Raji (cell line): Measurements from ENCODE around the gene ZP1.

Experiments
- POLR2A ChIP-seq: IDR thresholded peaks from 2 replicates; pipeline ENCODE4 v1.6.1; 2011; ENCODE audit warnings: low read depth, low read length, control low read depth; ENCODE audit not compliant: insufficient read depth

Gene ZP1, protein sequence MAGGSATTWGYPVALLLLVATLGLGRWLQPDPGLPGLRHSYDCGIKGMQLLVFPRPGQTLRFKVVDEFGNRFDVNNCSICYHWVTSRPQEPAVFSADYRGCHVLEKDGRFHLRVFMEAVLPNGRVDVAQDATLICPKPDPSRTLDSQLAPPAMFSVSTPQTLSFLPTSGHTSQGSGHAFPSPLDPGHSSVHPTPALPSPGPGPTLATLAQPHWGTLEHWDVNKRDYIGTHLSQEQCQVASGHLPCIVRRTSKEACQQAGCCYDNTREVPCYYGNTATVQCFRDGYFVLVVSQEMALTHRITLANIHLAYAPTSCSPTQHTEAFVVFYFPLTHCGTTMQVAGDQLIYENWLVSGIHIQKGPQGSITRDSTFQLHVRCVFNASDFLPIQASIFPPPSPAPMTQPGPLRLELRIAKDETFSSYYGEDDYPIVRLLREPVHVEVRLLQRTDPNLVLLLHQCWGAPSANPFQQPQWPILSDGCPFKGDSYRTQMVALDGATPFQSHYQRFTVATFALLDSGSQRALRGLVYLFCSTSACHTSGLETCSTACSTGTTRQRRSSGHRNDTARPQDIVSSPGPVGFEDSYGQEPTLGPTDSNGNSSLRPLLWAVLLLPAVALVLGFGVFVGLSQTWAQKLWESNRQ

DNA sequence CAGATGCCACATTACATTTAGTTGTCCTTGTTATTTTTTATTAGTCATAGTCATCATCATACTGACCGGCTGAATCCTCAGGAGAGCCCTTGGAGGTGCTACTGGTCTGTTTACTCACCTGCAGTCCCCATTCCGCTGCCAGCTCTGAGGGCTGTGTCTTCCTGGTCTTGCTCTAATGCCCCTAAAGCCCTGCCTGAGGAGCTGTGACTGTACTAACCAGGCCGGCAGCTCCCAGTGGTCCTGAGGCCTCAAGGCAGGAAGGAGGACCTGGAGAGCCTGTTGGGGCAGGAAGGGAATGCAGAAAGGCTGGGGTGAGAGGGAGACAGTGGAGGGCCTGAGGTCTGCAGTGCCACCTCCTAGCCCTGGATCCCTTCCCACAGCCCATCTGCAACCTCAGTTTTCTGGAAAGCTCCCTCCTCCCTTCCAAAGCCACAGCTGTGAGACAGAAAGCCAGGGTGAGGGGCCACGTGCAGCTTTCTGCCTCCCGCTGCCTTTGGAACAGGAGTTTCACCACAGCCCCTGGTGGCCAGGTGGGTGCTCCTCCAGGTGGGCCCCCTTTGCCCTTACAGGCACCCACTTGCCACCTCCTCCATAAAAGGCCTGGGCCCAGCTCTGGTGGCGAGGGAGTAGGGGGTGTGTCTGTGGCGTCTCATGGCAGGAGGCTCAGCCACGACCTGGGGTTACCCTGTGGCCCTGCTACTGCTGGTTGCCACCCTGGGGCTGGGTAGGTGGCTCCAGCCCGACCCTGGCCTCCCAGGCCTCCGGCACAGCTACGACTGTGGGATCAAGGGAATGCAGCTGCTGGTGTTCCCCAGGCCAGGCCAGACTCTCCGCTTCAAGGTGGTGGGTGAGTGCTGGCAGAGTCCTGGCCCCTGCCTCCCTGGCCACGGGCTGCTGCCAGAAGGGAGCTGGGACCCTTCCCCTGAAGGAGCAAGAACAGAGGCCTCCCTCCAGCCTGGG is at the start of gene ZP1:
TSS of gene ZP1 (plus strand) at position 632 of the 960 bp plus-strand sequence. CDS start at position 652, 20 bp downstream.
- TF ChIP-seq POLR2A, result no peak

DNA sequence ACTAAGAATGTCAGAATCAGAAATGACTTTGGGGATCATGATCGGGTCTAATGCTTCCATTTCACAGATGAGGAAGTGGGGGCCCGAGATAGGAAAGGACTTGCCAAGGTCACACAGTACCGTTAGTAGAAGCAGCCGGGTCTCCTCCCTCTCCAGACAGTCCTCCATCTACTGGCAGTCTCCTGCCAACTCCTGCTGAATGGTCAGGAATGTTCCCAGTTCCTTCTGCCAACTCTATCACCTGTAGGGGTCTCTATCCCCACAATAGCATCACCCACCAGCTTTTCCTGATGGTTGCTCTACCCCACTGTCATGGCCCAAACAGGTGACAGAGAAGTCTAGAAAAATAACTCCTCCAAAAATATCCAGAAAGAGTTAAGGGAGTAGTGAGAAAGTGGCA is 49.3 kb upstream of the ZP1 start:
- TF ChIP-seq POLR2A, result no peak

DNA sequence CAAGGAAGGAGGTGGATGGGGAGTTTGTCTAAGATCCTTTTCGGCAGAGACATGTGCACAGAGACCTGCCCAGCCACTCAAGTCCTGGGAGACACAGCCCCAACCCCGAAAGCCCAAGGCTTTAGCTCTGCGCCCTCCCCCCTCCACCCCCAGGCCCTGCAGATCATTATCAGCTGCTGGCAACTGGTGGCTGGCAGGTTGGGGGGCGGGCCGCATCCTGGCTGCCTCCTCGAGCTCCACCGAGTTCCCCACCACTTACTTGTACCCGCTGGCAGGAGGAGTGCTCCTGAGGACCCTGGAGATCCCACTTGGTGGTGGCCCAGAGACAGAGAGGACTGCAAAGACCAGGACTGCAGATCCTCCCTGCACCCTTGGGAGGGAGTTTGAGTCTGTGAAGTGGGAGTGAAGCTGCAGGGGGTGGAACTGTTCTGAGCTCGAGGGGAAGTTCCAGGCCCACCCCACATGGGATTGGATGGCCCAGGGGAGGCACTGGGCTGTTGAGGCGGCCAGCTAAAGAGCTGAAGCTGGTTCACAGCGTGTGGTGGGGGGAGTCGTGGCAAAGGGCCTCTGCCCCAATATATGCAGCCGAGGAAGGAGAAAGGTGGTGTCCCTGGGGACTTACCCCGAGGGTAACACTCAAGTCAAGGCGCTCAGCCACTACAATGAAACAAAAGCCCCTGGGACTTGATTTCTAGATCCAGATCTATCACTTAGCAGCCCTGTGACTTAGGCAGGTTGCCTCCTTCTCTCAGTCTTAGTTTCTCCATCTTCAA is 45.3 kb upstream of the ZP1 start:
- no peak for TF ChIP-seq POLR2A

DNA sequence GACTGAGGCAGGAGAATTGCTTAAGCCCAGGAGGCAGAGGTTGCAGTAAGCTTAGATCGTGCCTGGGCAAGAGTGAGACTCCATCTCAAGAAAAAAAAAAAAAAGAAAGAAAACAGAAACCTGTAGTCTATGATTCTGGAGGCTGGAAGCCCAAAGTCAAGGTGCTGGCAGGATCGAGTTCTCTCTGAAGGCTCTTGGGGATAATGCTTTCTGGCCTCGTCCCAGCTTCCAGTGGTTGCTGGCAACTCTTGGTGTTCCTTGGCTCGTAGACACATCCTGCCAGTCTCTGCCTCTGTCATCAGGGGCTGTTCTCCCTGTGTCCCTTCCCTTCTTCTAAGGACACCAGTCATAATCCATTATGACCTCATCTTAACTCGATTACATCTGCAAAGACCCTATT is 42.2 kb upstream of the ZP1 start:
- TF ChIP-seq POLR2A, result no peak

DNA sequence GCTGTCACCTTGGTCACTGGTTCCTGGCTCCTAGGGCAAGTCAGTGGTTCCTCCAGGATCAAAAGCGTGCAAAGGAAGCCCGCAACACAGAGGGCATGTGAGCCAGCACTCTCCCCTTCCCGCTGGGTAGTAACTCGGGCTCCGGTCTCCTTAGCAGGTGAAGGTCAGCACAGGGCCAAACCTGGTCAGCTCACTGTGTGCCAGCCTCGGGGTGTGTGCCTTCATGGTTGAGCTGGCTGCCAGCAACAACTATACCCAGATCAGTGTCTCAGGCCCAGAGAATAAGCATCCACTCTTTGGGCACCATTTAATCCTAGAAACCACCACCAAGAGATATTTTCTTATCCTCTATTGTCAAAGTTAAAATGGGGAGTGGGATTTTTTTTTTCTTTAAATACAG is 41.6 kb upstream of the ZP1 start:
- TF ChIP-seq POLR2A, result no peak

DNA sequence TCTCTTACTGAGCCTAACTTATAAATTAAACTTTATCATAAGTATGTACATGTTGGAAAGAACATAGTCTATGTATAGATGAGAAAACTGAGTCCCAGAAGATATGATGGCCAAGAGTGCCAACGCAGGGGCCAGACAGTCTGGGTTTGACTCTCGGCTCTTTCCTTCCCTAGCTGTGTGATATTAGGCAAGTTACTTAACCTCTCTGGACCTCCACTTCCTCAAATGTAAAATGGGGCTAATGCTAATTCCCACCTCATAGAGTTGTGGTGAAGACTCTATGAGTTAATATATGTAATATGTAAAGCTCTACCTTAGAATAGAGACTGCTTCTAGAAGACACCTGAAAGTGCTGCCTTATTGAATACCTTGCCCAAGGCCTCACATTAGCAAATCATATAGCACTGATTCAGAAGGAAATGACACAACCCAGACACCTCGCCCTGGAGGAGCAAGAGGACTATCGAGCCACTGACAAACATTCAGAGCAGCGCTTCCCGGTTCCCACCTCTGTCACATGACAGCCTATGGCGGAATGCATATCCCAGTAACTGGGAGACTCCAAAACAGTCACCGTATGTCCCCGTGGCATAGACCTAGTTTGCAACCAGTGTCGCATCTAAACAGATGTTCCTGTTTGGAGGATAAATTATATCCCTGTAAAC is 36.7 kb upstream of the ZP1 start:
- no peak for TF ChIP-seq POLR2A

DNA sequence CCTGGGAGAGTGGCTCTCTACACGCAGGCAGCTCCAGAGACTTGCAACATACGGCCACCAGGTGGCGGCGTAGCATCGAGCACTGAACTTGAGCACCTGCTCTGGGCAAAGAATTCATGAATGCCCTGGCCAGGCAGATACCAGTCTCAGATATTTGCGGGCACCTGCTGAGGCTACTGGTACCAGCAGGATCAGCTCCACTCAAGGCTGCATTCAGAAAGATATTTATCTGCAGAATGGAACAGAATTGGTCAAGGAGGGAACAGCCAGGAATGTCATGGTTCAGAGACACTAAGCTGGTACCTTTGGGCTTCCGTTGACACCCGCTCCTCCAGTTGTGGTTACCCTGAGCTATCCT is 36.2 kb upstream of the ZP1 start:
- no peak for TF ChIP-seq POLR2A

DNA sequence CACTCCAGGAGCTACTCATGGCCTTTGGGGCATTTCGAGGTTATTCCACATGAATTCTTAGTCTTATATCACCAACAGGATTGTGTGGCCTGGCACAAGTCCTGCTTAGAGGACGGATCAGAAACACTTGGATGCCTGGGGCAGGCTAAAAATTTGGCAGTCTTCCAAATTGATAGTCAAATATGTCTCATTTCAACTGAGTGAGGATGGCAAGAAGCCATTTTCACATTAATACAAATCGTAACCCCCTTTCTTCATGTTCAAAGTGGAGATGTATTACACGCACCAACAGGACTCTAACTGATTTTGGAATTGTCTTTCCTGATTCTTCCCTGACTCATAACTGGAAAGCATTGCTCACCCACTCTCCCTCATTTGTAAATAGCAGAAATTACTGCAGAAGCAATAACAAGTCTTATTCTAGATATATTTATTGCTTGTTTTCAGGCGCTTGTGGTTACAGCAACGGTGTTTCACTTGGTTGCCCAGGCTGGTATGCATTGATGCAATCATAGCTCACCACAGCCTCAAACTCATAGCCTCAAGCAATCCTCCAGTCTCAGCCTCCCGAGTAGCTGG is 35.8 kb upstream of the ZP1 start:
- TF ChIP-seq POLR2A, result no peak

DNA sequence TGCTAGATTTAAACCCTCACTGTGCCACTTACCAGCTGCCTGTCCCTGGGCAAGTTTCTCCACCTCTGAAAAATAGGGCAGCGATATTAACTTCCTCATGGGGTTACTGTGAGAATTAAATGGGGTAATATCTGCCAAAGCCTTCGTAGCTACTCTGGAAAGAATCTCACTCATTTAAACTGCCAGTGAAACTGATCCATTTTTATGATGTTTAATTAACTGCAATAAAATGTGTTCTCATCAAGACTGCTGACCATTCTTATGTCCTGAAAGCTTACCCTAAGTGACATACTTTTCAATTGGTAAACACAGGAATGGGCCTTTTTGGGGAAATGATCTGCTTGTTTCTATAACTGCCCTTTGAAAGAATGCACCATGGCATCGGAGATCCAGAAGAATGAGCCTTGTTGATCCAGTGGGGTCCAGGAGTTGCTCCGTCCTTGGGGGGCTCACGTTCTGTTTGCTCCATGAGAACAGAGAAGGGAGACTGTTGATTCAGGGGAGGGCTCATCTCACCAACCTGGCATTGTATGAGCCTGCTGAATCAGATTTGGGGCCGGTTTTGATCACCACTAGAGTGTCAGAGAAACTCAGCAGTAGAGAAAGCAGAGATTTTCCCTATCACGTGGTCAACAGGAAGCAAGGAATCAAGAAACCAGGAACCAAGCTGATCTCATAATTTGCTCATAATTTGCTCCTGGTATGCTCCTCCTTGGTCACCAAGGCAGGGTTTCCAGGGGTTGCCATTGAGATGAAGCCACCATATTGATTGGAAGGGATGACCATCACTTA is 32.4 kb upstream of the ZP1 start:
- TF ChIP-seq POLR2A, result no peak

DNA sequence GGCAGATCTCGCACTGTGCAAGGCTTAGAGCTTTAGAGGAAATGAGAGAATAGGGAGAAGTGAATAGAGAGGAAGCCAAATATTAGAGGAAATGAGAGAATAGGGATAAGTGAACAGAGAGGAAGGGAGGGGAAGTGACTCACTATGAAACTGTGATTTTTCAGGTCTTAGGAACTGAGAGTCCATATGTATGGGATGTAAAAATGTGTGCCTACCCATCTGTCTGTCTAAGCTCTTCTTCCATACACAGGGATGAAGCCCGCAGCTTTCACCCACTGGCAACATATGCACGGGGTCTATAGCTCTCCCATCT is 31.9 kb upstream of the ZP1 start:
- TF ChIP-seq POLR2A, result no peak

DNA sequence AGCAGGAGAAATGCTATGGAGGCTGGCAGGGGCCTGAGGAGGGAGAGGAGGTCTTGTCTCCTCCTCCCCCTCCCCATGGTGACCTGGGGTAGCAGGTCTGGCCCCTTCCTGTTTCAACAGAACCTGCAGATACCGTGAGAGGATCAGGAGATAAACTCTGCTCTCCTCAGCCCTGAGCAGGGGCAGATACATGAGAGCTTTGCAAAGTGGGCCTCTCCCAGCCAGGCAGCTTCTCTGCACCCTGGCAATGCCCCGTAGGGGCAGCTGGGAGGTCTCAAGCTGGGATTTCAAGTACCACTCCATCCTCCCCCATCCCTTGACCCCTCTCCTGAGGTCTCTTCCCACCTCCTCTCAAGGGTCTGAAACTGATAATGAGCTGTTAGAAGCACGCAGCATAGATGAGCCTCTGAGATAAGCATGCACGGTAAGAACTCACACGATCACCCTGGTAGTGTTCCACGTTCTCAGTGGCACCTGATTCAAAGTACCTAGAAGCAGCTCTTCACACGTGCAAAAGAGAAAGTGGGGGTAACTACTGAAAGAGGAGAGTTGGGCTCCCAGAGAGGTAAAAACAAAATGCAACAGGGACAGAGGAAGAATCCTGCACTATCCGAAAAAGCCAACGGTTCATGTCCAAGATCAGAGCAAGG is 30.4 kb upstream of the ZP1 start:
- TF ChIP-seq POLR2A, result no peak

DNA sequence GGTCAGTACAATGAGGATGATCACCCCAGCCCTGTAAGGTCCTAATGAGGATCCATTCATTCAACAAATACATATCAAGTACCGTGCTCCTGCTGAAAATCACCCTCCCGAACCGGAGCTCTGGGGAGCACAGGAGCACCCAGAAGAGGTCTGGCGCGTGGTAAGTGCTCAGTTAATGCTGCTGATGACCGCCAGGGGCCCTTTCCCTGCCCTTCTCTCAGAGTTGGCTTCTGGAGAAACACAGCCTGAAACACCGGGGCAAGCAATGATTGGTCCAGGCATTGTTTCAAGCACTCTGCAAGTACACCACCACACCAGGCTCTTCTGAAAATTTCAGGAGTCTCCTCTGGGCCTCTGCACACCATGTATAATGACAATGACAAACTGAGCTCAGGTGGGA is 29.2 kb upstream of the ZP1 start:
- TF ChIP-seq POLR2A, result no peak
